ENCODE results near the gene LPCAT1. TPM values are rescaled to one million over a fixed set of nuclear protein-coding genes. Genes with fewer than 3 reads are reported as not detected.

Gene LPCAT1
- total RNA-seq, 1 donor from 2014 or later: 41.9 TPM

- Histone ChIP-seq H3K4me2 (ENCODE audit: low read length) (no peak overlapping the region), H3K79me2 (ENCODE audit: insufficient read depth, low read length) (no peaks in the 10 kb centered on the region), H3K27me3 (ENCODE audit: insufficient read depth, low read length) (no peaks in the 10 kb centered on the region), H4K20me1 (ENCODE audit: insufficient read depth, low read length) (peaks cover 67% of the 10 kb centered on the region), H3K9ac (ENCODE audit: low read length) (no peak overlapping the region), H3K9me3 (ENCODE audit: insufficient read depth, low read depth, low read length) (no peaks in the 10 kb centered on the region), H3K36me3 (ENCODE audit: insufficient read depth, low read length) (peaks cover 6% of the 10 kb centered on the region), H3K27ac (ENCODE audit: low read depth, low read length) (no peak overlapping the region), H3K4me3 (ENCODE audit: insufficient read depth, low read depth, low read length) (no peak overlapping the region), H3K4me1 (ENCODE audit: insufficient read depth, low read length) (peaks cover 16% of the 10 kb centered on the region), H2AFZ (ENCODE audit: low read depth, low read length) (no peak overlapping the region)
- no peak overlapping the region for H3K27ac Mint-ChIP-seq (ENCODE audit: unreplicated experiment)
- no peak overlapping the region for H3K4me3 Mint-ChIP-seq (ENCODE audit: unreplicated experiment)
- FAIRE-seq (no peak), DNase-seq (ENCODE audit: low read depth) (no peak)
- peaks cover 12% of the 10 kb centered on the region for H3K4me1 Mint-ChIP-seq (ENCODE audit: low read depth, unreplicated experiment)
- no peak for TF ChIP-seq CTCF (IDR thresholded peaks at IDR 0.05; ENCODE audit: insufficient read depth, low read depth, low read length)
- no peak for TF ChIP-seq EZH2 (IDR thresholded peaks at IDR 0.05; ENCODE audit: insufficient read depth, low read length)
- H3K27me3 Mint-ChIP-seq (ENCODE audit: low read depth, unreplicated experiment): no peaks in the 10 kb centered on the region
- H3K36me3 Mint-ChIP-seq (ENCODE audit: low read depth, unreplicated experiment): peaks cover 14% of the 10 kb centered on the region
- H3K9me3 Mint-ChIP-seq (ENCODE audit: unreplicated experiment): no peaks in the 10 kb centered on the region
These were observed 36.5 kb downstream of the LPCAT1 start for GRCh38 chr5:1487079-1487764.

DNA sequence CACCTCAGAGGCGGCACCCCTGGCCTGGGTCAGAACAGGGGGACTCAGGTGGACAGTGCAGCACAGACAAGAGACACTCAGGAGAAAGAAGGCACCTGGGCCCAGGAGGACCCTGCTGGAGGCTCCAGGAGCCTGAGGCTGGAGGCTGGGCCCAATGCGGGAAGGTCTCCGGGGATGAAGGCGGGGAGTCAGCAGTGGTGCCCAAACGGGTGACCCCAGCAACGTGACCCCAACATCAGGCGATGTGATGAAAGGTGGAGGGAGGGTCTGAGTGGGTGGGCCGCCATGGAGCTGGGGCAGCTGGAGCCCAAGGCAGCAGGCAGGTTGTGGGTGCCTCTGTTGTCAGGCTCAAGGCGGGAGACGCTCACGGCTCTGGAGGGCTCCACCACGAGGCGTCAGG, 37.5 kb downstream of the LPCAT1 start:
- Mint-ChIP-seq H3K27me3 (ENCODE audit: low read depth, unreplicated experiment) (no peaks in the 10 kb centered on the region), H3K4me3 (ENCODE audit: unreplicated experiment) (no peak overlapping the region), H3K9me3 (ENCODE audit: unreplicated experiment) (no peaks in the 10 kb centered on the region), H3K36me3 (ENCODE audit: low read depth, unreplicated experiment) (peaks cover 12% of the 10 kb centered on the region), H3K4me1 (ENCODE audit: low read depth, unreplicated experiment) (peaks cover 12% of the 10 kb centered on the region), H3K27ac (ENCODE audit: unreplicated experiment) (no peak overlapping the region)
- no peaks in the 10 kb centered on the region for H3K9me3 ChIP-seq (ENCODE audit: insufficient read depth, low read depth, low read length)
- no peak overlapping the region for H3K9ac ChIP-seq (ENCODE audit: low read length)
- H3K27me3 ChIP-seq (ENCODE audit: insufficient read depth, low read length): no peaks in the 10 kb centered on the region
- no peak overlapping the region for H3K4me3 ChIP-seq (ENCODE audit: insufficient read depth, low read depth, low read length)
- H3K4me1 ChIP-seq (ENCODE audit: insufficient read depth, low read length): peaks cover 16% of the 10 kb centered on the region
- DNase-seq (ENCODE audit: low read depth) (no peak), FAIRE-seq (no peak)
- H3K36me3 ChIP-seq (ENCODE audit: insufficient read depth, low read length): peaks cover 3% of the 10 kb centered on the region
- peaks cover 61% of the 10 kb centered on the region for H4K20me1 ChIP-seq (ENCODE audit: insufficient read depth, low read length)
- no peak for TF ChIP-seq CTCF (IDR thresholded peaks at IDR 0.05; ENCODE audit: insufficient read depth, low read depth, low read length)
- no peak for TF ChIP-seq EZH2 (IDR thresholded peaks at IDR 0.05; ENCODE audit: insufficient read depth, low read length)
- no peak overlapping the region for H2AFZ ChIP-seq (ENCODE audit: low read depth, low read length)
- no peak overlapping the region for H3K27ac ChIP-seq (ENCODE audit: low read depth, low read length)
- no peaks in the 10 kb centered on the region for H3K79me2 ChIP-seq (ENCODE audit: insufficient read depth, low read length)
- H3K4me2 ChIP-seq (ENCODE audit: low read length): no peak overlapping the region

GRCh38 chr5:1485579-1486118, 38.1 kb downstream of the LPCAT1 start:
- FAIRE-seq: no peak
- H3K4me2 ChIP-seq (ENCODE audit: low read length): no peak overlapping the region
- TF ChIP-seq EZH2 (IDR thresholded peaks at IDR 0.05; ENCODE audit: insufficient read depth, low read length) (no peak), CTCF (IDR thresholded peaks at IDR 0.05; ENCODE audit: insufficient read depth, low read depth, low read length) (no peak)
- H3K79me2 ChIP-seq (ENCODE audit: insufficient read depth, low read length): no peaks in the 10 kb centered on the region
- no peaks in the 10 kb centered on the region for H3K27me3 Mint-ChIP-seq (ENCODE audit: low read depth, unreplicated experiment)
- no peak for DNase-seq (ENCODE audit: low read depth)
- no peaks in the 10 kb centered on the region for H3K27me3 ChIP-seq (ENCODE audit: insufficient read depth, low read length)
- H3K4me3 Mint-ChIP-seq (ENCODE audit: unreplicated experiment): no peak overlapping the region
- peaks cover 63% of the 10 kb centered on the region for H4K20me1 ChIP-seq (ENCODE audit: insufficient read depth, low read length)
- H3K27ac Mint-ChIP-seq (ENCODE audit: unreplicated experiment): no peak overlapping the region
- H3K4me1 Mint-ChIP-seq (ENCODE audit: low read depth, unreplicated experiment): peaks cover 12% of the 10 kb centered on the region
- H3K9me3 Mint-ChIP-seq (ENCODE audit: unreplicated experiment): no peaks in the 10 kb centered on the region
- H3K9me3 ChIP-seq (ENCODE audit: insufficient read depth, low read depth, low read length): no peaks in the 10 kb centered on the region
- no peak overlapping the region for H3K4me3 ChIP-seq (ENCODE audit: insufficient read depth, low read depth, low read length)
- peaks cover 16% of the 10 kb centered on the region for H3K4me1 ChIP-seq (ENCODE audit: insufficient read depth, low read length)
- H2AFZ ChIP-seq (ENCODE audit: low read depth, low read length): no peak overlapping the region
- H3K36me3 ChIP-seq (ENCODE audit: insufficient read depth, low read length): no peaks in the 10 kb centered on the region
- peaks cover 12% of the 10 kb centered on the region for H3K36me3 Mint-ChIP-seq (ENCODE audit: low read depth, unreplicated experiment)
- no peak overlapping the region for H3K27ac ChIP-seq (ENCODE audit: low read depth, low read length)
- H3K9ac ChIP-seq (ENCODE audit: low read length): no peak overlapping the region
